Activated naive CD4-positive, alpha-beta T cell treated with anti-CD3 and anti-CD28 coated beads, Interleukin-2, amount 50 U/mL, for 16 hours (primary cell): Measurements from ENCODE around the gene VSIG4.
"Not testable (repeated sequence)": the region's sequence is repeated elsewhere in the genome, so short reads cannot be mapped to it uniquely, and the experiment has no call there.

Experiments
- DNase-seq: peaks from one replicate; pipeline ENCODE4 v3.0.0-alpha.2; 2020

VSIG4 gene

GRCh38 chrX:66039944-66040343, at the start of gene VSIG4:
VSIG4 (minus strand) TSS chrX:66040080; CDS start chrX:66039998, 82 bp downstream.
- DNase-seq = no peak

GRCh38 chrX:66076801-66077200, 36.9 kb upstream of the VSIG4 start:
- DNase-seq = no peak

DNA sequence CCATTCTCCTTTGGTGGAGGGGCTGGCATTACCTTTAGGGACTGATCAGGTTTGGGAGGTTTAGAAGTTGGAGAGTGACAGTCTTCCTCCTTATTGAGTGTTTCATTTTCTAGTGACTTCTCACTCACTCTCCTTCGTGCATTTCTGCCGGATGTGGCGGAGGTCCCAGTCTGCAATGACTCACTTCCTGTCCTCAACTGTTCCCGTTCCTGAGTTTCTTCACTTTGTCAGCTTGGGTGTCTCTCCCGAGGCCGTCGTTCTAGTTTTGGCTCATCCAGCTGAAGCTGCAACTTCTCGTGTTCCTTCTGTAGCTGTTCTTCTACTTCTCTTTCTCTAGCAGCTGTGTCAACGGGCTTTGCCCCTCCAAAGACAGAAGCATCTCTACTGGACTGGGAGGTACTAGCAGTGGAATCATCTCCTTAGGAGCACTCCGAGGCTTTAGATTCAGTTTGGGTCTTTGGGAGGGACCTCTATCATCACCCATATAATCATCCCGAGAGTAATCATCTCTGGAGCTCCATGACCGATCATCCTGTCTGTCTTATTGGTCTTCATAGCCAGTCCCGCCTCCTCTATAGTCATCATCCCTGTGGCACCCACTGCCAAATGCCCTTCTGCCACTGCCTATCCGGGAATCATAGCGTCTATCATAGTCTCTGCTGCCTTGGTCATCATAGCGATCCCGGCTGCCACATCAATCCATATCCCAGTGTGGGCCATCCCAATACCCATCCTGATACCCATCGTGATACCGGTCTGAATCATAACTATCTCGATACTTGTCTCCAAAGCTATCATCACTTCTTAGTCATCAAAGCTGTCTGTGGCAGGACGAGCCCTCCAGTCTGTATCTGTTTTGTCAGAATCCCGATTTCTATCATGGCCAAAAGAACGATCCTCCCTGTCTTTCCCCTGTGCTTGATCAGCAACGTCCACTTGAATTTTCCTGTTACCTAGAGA, 35.3 kb upstream of the VSIG4 start:
- DNase-seq = peak; percentile 19

DNA sequence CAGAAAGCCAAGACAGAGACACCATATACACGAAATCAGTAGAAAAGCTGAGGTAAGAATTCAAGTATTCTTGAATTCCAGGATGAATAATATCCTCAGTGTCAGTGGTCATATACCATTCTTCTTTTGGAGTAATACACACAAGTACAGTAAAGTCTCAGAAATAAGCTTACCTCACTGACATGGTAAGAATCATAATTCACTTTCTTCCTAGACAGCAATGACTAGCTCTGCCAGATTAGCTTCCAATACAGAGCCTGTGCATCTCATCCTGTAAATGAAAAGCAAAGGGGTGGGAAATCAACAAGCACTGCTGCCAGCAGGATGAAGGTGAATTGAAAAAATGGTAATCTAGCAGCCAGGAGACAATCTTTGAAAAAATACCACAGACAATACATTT, 31.2 kb upstream of the VSIG4 start:
- DNase-seq = no peak

DNA sequence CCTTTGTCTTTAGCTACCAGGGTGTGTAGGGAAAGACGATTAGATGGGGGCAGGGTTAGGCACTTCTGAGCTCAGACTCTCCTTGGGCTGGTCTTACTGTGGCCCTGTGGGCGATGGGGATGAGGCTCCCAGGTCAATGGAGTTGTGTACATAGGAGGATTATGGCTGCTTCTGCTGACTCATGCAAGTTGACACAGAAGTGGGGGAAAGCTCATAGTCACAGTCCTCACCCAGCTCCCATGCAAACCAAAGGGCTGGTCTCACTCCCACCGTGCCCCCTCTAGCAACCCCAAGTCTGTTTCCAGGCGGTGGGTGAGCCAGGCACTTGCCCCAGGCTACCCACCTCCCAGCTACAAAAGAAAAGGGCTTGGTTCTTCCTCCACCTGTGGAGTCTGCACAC, 24.4 kb upstream of the VSIG4 start:
- no peak for DNase-seq

GRCh38 chrX:66057019-66057418, 17.1 kb upstream of the VSIG4 start:
- DNase-seq = not testable (repeated sequence)

- no peak for DNase-seq
These were observed 15.1 kb upstream of the VSIG4 start for GRCh38 chrX:66054978-66055377.

DNA sequence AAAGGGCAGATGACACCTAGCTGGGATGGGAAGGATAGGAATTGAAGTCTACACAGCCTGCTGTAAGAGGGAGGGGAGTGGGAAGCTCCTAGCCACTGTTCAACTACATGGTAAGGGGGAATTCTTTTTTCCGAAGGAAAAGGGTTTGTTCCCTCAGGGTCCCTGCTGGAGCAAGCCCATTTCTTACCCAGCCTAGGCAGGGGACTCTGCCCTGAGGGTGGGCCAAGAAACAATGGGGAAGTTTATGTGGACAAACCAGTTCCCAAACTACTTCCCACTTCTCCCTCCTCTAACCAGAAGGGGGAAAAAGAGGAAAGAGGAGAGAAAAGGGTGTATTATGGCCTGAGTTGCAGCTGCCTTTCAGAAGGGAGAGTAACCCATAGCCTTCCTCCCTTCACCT, 13.5 kb upstream of the VSIG4 start:
- no peak for DNase-seq

DNA sequence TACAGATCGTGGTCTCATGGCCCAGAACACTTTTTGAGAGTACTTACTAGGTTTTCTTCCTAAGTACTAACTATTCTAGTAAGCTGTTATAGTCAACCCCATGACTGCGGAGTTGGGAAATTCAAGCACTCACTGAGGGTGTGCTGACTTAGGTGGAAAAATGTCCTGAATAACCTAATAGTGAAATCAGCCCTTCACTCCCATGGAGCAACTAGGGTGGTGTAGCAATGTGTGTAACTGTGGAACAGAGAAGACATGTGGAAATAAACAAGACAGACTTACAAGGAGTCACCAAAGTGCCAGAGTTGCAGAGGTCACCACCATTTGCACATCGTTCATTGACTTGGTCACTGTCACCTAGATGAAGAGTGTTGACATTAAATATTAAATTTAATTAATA, 12.1 kb upstream of the VSIG4 start:
- no peak for DNase-seq

DNA sequence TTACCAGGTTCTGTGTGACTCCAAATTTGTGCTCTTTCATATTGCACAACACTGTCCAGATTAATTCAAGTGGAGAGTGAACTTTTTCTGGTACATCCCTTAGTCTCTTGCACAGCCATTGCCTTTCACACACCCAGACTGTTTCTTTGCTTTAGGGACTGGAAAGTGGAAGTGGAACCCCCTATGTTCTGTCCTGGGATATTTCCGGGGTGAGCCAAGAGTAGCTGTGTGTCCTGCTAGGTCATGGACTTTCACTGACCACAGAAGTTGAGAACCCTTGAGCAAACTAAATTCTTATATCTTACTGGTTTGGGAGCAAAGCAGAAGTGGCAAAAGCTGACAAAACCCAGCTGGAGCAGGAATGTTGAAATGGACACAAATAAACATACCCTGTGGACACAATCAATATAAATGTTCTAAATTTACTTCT, 10.3 kb upstream of the VSIG4 start:
- DNase-seq = no peak

DNA sequence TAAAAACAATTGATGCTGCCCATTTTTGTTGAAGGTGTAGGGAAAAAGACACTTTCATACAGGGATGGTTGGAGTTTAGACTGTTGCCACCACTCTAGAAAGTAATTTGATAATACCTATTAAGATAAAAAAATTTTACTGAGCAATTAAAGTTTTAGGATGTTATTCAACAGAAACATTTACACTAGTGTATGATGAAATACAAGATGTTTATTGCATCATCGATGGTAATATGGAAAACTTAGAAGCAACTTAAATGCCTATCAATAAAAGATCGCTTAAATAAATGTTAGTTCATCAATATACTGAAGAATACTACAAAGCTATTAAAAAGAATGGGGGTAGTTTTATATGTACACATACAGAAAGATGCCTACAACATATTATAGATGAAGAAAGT, 9.2 kb upstream of the VSIG4 start:
- no peak for DNase-seq

- DNase-seq = peak; percentile 24
These were observed 6.8 kb upstream of the VSIG4 start for GRCh38 chrX:66046612-66047235.

DNA sequence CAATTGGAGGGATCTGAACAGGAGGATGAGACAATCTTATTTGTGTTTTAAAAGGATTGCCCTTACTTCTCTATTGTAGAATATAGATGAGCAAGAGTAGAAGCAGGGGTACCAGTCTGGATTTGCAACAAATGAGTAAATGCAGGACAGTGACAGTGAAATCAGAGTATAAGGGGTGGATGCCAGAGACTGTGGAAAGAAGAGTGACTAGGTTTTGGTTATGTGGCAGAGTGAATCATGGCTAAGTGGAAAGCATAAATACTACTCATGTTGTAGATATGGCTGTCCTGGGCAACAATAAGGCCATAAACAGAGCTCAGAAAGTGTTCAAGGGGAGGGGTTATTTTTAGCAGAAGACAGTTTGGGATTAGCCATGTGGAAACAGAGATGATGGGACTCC, 6.0 kb upstream of the VSIG4 start:
- DNase-seq = no peak

DNA sequence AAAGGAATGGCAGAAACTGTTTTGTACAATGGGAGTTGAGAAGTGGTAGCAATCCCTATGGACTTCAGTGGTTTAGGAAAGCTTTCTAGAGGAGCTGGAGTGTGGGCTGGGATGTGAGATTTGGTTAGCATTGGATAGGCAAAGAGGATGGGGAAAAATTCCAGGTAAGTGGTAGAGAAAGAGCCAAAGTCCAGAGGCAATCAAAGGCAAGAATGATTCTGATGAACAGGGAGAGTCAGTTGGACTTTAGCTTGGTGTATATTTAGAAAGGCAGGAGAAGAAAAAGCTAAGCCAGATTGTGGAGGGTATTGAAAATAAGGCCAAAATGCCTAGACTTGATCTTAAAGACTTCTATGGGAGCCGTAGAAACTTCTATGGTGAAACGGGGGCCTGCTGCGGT, 3.7 kb upstream of the VSIG4 start:
- no peak for DNase-seq

DNA sequence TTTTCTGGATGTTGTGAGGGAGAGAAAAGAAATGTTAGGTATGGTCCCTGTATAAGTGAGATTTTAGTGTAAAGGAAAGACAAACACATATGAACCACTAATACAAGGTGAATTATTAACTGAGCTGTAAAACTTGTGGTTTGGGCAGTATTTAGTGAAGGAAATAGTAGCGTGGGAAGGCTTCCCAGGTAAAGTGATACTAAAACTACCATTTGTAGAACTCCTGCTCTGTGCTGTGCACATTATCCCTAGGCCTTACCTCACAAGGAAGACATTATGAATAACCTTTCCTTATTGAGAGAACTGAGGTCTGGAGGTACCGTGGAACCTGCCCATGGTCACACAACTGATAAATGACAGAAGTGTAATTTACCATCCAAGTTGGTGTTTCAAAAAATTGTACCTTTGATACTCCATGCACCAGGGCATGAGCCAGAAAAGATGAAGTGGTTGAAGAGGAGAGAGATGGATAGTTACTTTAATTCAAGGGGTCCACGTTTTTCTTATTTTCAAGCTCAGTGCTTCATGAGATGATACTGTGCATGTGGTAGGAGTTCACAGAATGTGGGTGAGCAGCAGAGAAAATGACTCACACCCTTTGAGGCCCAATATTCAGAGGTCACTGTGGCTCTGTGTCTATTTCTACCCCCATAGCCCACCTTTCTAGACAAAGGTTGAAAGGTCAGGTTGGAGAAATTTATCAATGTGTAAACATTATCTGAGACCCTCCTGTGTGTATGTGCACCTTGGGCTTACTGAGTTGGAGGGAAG, 2.6 kb upstream of the VSIG4 start:
- no peak for DNase-seq

DNA sequence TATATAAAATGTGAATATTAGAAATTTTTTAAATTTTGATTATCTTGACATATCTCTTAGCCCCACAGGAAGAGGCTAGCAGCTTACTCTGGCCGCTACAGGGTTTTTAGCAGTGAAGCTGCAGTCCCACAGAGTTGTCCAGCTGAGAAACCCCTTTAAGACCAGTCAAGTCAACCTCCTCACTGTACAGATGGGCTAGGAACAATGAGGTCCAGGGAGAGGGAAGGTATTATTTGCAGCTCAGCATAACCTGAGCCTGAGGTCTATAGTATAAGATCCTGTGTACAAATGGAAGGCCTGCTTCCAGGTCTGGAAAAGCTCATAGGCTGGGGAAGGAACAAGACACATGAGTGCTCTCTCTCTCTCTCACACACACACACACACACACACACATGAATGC, 1.8 kb downstream of the VSIG4 start:
- no peak for DNase-seq

- no peak for DNase-seq
These were observed 3.6 kb downstream of the VSIG4 start for GRCh38 chrX:66036231-66036630.

DNA sequence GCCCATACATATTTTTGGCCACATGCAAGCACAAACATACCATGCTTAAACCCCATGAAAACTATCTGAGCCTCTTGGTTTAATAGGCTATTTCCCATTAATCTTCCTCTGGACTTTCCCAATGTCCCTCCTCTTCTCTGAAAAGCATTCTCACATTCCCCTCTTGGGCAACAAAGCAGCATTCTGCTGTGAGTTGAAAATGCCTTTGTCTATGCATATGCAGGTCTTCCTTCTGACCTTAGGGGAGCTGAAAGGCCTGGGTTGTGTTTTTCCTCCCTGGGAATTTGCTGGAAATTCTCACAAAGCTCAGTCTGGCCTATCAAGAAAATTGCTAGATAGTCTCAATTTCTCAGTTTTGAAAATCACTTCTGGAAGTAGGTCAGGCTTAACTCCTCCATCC, 4.2 kb downstream of the VSIG4 start:
- DNase-seq = no peak

- DNase-seq = peak; percentile 12
These were observed 9.2 kb downstream of the VSIG4 start for GRCh38 chrX:66030505-66031317.

GRCh38 chrX:66028936-66029335, 10.9 kb downstream of the VSIG4 start:
- DNase-seq = no peak

DNA sequence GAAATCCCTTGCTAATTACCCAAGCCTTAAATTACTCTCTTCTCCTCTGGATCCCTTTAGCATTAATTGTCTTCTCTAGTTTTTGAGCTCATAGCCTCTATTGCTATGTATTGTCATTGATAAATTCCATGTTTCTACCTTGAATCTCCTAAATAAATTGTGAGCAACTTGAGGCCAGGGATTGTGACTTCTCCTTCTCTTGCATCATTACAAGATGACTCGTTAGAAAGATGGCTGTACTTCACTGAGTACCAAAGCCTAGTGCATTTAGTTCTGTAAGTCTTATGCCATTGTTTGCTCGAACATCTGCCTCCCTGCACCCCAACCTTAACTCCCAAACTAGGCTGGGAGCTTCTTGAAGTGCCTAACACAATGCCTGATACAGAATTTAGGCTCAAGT, 15.3 kb downstream of the VSIG4 start:
- no peak for DNase-seq

DNA sequence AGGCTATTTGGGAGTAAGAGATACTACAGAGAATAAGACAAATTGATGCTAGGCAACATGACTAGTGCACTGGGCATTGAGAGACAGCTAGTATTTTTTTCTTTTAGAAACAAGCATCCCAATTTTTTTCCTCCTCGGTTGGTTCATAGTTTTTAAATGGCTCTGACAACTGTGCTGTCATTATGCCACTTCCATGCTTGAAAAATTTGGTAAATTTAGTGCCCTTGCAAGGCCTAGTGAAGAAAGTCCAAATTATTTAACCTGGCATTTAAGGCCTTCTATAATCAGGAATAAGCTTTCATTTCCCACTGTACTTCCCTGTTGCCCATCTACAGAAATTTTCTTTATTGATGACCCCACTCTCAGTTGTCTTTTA, 15.8 kb downstream of the VSIG4 start:
- DNase-seq = no peak
